SK-N-SH (cell line): ENCODE measurements around the gene PITPNM3. TPM values are rescaled to one million over a fixed set of nuclear protein-coding genes. Genes with fewer than 3 reads are reported as not detected.

Source experiments
- CTCF ChIA-PET: fragments of 300-600, 350-600 bp; formaldehyde crosslinking; extraction: SDS; loops from one replicate; lab custom pipeline; 2021; lab: Yijun Ruan, JAX
- POLR2A ChIA-PET: fragments of 350-600 bp; sonication (Branson Sonifier 250); formaldehyde crosslinking; extraction: SDS; loops from one replicate; lab custom pipeline; 2020; ENCODE audit warnings: antibody characterized with exemption, inconsistent platforms; lab: Yijun Ruan, JAX
- DNase-seq: peaks from one replicate; pipeline ENCODE4 v3.0.0; 2012
- H2AFZ ChIP-seq: fragments of 200-600 bp; sonication (generic); 2 replicates; pipeline ENCODE4 v1.8.1; 2016; ENCODE audit warnings: antibody characterized with exemption, mild to moderate bottlenecking, low read depth
- H3F3A ChIP-seq: fragments of 200-600 bp; sonication (generic); replicated peaks from 2 replicates; pipeline ENCODE3; 2016; ENCODE audit warnings: antibody characterized with exemption, mild to moderate bottlenecking; ENCODE audit not compliant: insufficient read depth
- H3K27ac ChIP-seq, 2 experiments: fragments of 200-500 bp in 1 of 2; fragments of 200-600 bp in 1 of 2; sonication (Bioruptor generic) in 1 of 2; sonication (generic), shearing (Covaris generic) in 1 of 2; 2 replicates each; pipeline versions ENCODE4 v1.5.1 to v1.6.1; 2014 to 2016; ENCODE audit warnings: low read depth in 2 of 2, inconsistent platforms in 1 of 2, low read length in 1 of 2, mild to moderate bottlenecking in 1 of 2, mixed read lengths in 1 of 2
- H3K27me3 ChIP-seq: fragments of 200-600 bp; sonication (generic), shearing (Covaris generic); 2 replicates; pipeline ENCODE4 v1.6.1; 2016; ENCODE audit warnings: mixed run types; ENCODE audit not compliant: insufficient read depth
- H3K36me3 ChIP-seq, 2 experiments: fragments of 200-500 bp in 1 of 2; fragments of 200-600 bp in 1 of 2; sonication (Bioruptor generic) in 1 of 2; sonication (generic) in 1 of 2; replicated peaks in 1 of 2; 2 replicates each; pipeline versions ENCODE3 to v1.5.1; 2014 to 2016; ENCODE audit warnings: low read length in 1 of 2, mild to moderate bottlenecking in 1 of 2; ENCODE audit not compliant: insufficient read depth in 2 of 2, control insufficient read depth in 1 of 2
- H3K4me1 ChIP-seq, 2 experiments: fragments of 200-500 bp in 1 of 2; fragments of 200-600 bp in 1 of 2; sonication (Bioruptor generic) in 1 of 2; sonication (generic), shearing (Covaris generic) in 1 of 2; 2 replicates each; pipeline versions ENCODE4 v1.5.1 to v1.6.1; 2014 to 2016; ENCODE audit warnings: low read depth in 1 of 2, low read length in 1 of 2, mixed run types in 1 of 2; ENCODE audit not compliant: insufficient read depth in 2 of 2, control insufficient read depth in 1 of 2
- H3K4me2 ChIP-seq: fragments of 200-600 bp; sonication (generic), shearing (Covaris generic); 2 replicates; pipeline ENCODE4 v1.6.1; 2017; ENCODE audit warnings: mixed run types
- H3K4me3 ChIP-seq, 2 experiments: fragments of 200-500 bp in 1 of 2; fragments of 200-600 bp in 1 of 2; sonication (Bioruptor generic) in 1 of 2; sonication (generic), shearing (Covaris generic) in 1 of 2; 2 replicates each; pipeline versions ENCODE4 v1.5.1 to v1.8.1; 2014 to 2016; ENCODE audit warnings: low read depth in 2 of 2, inconsistent platforms in 1 of 2, low read length in 1 of 2, mild to moderate bottlenecking in 1 of 2, mixed read lengths in 1 of 2, moderate library complexity in 1 of 2
- H3K79me2 ChIP-seq: fragments of 200-600 bp; sonication (generic); 2 replicates; pipeline ENCODE4 v1.8.1; 2017; ENCODE audit warnings: mild to moderate bottlenecking; ENCODE audit not compliant: insufficient read depth
- H3K9ac ChIP-seq: fragments of 200-600 bp; sonication (generic); 2 replicates; pipeline ENCODE4 v1.6.1; 2017; ENCODE audit warnings: mixed run types
- H3K9me2 ChIP-seq: fragments of 200-600 bp; sonication (generic); 2 replicates; pipeline ENCODE4 v1.6.1; 2017; ENCODE audit warnings: mixed run types
- H3K9me3 ChIP-seq: fragments of 200-600 bp; sonication (generic); 2 replicates; pipeline ENCODE4 v1.6.1; 2017; ENCODE audit warnings: mixed run types, mild to moderate bottlenecking, moderate library complexity
- H4K20me1 ChIP-seq: fragments of 200-600 bp; sonication (generic); 2 replicates; pipeline ENCODE4 v1.6.1; 2017; ENCODE audit warnings: mild to moderate bottlenecking, mixed run types; ENCODE audit not compliant: insufficient read depth
- GATA2 ChIP-seq: sonication (generic); formaldehyde crosslinking; IDR thresholded peaks from 2 replicates; pipeline ENCODE4 v1.5.0; 2020; ENCODE audit warnings: mild to moderate bottlenecking, missing genetic modification reagents
- JUND ChIP-seq: IDR thresholded peaks from 2 replicates; pipeline ENCODE4 v1.4.0; 2012
- MEF2A ChIP-seq: IDR thresholded peaks from 2 replicates; pipeline ENCODE4 v1.4.0; 2012; ENCODE audit warnings: low read depth, borderline replicate concordance
- NFIC ChIP-seq: IDR thresholded peaks from 2 replicates; pipeline ENCODE4 v1.4.0; 2012; ENCODE audit warnings: borderline replicate concordance
- RAD21 ChIP-seq: IDR thresholded peaks from 2 replicates; pipeline ENCODE4 v1.6.1; 2012; ENCODE audit warnings: mild to moderate bottlenecking, low read length
- RXRA ChIP-seq: IDR thresholded peaks from 2 replicates; pipeline ENCODE4 v1.4.0; 2012; ENCODE audit warnings: low read depth, mild to moderate bottlenecking, borderline replicate concordance
- SIN3A ChIP-seq: IDR thresholded peaks from 2 replicates; pipeline ENCODE4 v1.6.1; 2012; ENCODE audit warnings: low read depth, mild to moderate bottlenecking, low read length, moderate library complexity, borderline replicate concordance
- SMC3 ChIP-seq: IDR thresholded peaks from 2 replicates; pipeline ENCODE4 v1.6.1; 2012; ENCODE audit warnings: low read depth, low read length, improper control_type of control experiment
- TAF1 ChIP-seq: IDR thresholded peaks from 2 replicates; pipeline ENCODE4 v1.6.1; 2012; ENCODE audit warnings: low read depth, mild to moderate bottlenecking, low read length, moderate library complexity, borderline replicate concordance
- TCF12 ChIP-seq: IDR thresholded peaks from 2 replicates; pipeline ENCODE4 v1.4.0; 2012
- YY1 ChIP-seq: IDR thresholded peaks from 2 replicates; pipeline ENCODE4 v1.4.0; 2012; ENCODE audit warnings: low read depth, mild to moderate bottlenecking
- WGBS: methylation state at CpG from one replicate; pipeline ENCODE4 v1.1.6; 2017; ENCODE audit warnings: low lambda C conversion rate; 5-methylcytosine and 5-hydroxymethylcytosine counted together
- polyA plus RNA-seq, 3 experiments: library from polyadenylated mRNA; depleted of rRNA; stranded (reverse); fragments of >200 nt; gene quantifications; 2 replicates each; pipeline ENCODE4 v1.2.3, GENCODE V29; 2012
- TF ChIP-seq, protein P1 (sequence below): IDR thresholded peaks from 2 replicates; pipeline ENCODE4; 2012
- TF ChIP-seq, protein P2 (sequence below): IDR thresholded peaks from 2 replicates; pipeline ENCODE4 v1.4.0; 2012; ENCODE audit warnings: low read depth, borderline replicate concordance
- TF ChIP-seq, protein P3 (sequence below): fragments of 150-350 bp; IDR thresholded peaks from 2 replicates; pipeline ENCODE4 v1.6.1; 2016; ENCODE audit warnings: mild to moderate bottlenecking, low read depth, low read length
- TF ChIP-seq, protein P4 (sequence below): fragments of 200-600 bp; sonication (generic); IDR thresholded peaks from 2 replicates; pipeline ENCODE4 v1.6.1; 2017; ENCODE audit warnings: antibody characterized with exemption, mild to moderate bottlenecking, moderate library complexity
- TF ChIP-seq, protein P5 (sequence below): IDR thresholded peaks from 2 replicates; pipeline ENCODE4 v1.6.1; 2012; ENCODE audit warnings: mild to moderate bottlenecking, low read depth, low read length, moderate library complexity

PITPNM3 gene
- polyA plus RNA-seq, 1 of the 3 experiments (the other 2 are of a cell fraction): 0.82 TPM

DNA sequence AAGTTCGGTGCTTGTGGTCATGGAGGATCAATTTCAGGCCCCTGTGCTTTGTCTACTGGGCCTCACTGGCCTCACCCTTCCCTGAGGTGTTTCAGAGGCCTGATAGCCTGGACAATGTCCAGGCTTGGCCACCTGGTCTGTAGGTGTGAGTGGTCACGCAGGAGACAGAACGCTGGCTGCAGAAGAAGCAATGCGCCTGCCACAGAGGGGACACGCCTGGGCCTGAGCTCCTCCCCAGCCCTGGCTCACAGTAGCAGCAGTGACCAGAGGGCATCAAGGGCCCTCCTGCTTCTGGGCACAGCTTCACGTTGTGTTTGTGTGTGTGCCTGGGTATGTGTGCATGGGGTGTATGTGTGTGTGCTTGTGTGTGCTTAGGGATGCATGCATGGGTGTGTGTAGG is 1.9 kb upstream of the PITPNM3 start:
- POLR2A ChIA-PET: interaction anchor here (0.8 kb wide), 1 partner anchor 85 kb away, joined by 4 read pairs; no protein-coding TSS in a partner anchor

DNA sequence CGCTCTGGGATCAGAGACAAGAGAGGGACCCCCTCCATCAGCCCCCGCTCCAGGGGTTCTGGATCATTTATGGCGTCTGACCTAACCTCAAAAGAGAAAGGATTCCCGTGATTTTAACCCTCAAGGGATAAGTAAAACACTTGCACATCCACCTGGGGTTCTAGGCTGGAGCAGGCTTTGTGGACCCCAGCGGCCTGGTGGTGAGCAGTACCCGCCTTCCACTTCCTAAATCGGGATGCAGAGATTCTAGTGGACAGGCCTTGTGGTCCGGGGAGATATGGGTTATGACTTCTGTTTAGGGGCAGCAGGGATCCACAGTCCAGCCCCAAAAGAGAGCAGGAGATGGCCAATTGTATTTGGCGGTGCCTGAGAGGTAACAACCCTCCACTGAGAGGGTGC is 684 bp upstream of the PITPNM3 start:
- H3K4me1 ChIP-seq: peaks cover 0 to 9% of the 10 kb centered on the region in 2 experiments; a peak in 1 of 4 replicates
- H3K36me3 ChIP-seq: no peaks in the 10 kb centered on the region
- H3K4me2 ChIP-seq: no peak overlapping the region
- H3K9me2 ChIP-seq: no peaks in the 10 kb centered on the region
- H3K27me3 ChIP-seq: no peaks in the 10 kb centered on the region
- DNase-seq: no peak
- CTCF ChIA-PET: no interaction called here
- H4K20me1 ChIP-seq: no peaks in the 10 kb centered on the region
- no peak overlapping the region for H3K4me3 ChIP-seq
- peaks cover 6% of the 10 kb centered on the region for H3F3A ChIP-seq
- no peak overlapping the region for H2AFZ ChIP-seq
- WGBS: 69% methylated on average over 5 of the region's 9 CpGs
- no peak overlapping the region for H3K9ac ChIP-seq
- POLR2A ChIA-PET: no interaction called here
- no peaks in the 10 kb centered on the region for H3K9me3 ChIP-seq
- no peaks in the 10 kb centered on the region for H3K79me2 ChIP-seq
- no peak overlapping the region for H3K27ac ChIP-seq
- TF ChIP-seq, protein P1, sequence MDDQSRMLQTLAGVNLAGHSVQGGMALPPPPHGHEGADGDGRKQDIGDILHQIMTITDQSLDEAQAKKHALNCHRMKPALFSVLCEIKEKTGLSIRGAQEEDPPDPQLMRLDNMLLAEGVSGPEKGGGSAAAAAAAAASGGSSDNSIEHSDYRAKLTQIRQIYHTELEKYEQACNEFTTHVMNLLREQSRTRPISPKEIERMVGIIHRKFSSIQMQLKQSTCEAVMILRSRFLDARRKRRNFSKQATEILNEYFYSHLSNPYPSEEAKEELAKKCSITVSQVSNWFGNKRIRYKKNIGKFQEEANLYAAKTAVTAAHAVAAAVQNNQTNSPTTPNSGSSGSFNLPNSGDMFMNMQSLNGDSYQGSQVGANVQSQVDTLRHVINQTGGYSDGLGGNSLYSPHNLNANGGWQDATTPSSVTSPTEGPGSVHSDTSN: no peak
- no peak for TF ChIP-seq SIN3A
- TF ChIP-seq, protein P2, sequence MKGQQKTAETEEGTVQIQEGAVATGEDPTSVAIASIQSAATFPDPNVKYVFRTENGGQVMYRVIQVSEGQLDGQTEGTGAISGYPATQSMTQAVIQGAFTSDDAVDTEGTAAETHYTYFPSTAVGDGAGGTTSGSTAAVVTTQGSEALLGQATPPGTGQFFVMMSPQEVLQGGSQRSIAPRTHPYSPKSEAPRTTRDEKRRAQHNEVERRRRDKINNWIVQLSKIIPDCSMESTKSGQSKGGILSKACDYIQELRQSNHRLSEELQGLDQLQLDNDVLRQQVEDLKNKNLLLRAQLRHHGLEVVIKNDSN: no peak
- TF ChIP-seq, protein P3, sequence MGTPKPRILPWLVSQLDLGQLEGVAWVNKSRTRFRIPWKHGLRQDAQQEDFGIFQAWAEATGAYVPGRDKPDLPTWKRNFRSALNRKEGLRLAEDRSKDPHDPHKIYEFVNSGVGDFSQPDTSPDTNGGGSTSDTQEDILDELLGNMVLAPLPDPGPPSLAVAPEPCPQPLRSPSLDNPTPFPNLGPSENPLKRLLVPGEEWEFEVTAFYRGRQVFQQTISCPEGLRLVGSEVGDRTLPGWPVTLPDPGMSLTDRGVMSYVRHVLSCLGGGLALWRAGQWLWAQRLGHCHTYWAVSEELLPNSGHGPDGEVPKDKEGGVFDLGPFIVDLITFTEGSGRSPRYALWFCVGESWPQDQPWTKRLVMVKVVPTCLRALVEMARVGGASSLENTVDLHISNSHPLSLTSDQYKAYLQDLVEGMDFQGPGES: no peak
- TF ChIP-seq RXRA: no peak
- TF ChIP-seq, protein P4, sequence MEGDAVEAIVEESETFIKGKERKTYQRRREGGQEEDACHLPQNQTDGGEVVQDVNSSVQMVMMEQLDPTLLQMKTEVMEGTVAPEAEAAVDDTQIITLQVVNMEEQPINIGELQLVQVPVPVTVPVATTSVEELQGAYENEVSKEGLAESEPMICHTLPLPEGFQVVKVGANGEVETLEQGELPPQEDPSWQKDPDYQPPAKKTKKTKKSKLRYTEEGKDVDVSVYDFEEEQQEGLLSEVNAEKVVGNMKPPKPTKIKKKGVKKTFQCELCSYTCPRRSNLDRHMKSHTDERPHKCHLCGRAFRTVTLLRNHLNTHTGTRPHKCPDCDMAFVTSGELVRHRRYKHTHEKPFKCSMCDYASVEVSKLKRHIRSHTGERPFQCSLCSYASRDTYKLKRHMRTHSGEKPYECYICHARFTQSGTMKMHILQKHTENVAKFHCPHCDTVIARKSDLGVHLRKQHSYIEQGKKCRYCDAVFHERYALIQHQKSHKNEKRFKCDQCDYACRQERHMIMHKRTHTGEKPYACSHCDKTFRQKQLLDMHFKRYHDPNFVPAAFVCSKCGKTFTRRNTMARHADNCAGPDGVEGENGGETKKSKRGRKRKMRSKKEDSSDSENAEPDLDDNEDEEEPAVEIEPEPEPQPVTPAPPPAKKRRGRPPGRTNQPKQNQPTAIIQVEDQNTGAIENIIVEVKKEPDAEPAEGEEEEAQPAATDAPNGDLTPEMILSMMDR: no peak
- TF ChIP-seq JUND: no peak
- TF ChIP-seq, protein P5, sequence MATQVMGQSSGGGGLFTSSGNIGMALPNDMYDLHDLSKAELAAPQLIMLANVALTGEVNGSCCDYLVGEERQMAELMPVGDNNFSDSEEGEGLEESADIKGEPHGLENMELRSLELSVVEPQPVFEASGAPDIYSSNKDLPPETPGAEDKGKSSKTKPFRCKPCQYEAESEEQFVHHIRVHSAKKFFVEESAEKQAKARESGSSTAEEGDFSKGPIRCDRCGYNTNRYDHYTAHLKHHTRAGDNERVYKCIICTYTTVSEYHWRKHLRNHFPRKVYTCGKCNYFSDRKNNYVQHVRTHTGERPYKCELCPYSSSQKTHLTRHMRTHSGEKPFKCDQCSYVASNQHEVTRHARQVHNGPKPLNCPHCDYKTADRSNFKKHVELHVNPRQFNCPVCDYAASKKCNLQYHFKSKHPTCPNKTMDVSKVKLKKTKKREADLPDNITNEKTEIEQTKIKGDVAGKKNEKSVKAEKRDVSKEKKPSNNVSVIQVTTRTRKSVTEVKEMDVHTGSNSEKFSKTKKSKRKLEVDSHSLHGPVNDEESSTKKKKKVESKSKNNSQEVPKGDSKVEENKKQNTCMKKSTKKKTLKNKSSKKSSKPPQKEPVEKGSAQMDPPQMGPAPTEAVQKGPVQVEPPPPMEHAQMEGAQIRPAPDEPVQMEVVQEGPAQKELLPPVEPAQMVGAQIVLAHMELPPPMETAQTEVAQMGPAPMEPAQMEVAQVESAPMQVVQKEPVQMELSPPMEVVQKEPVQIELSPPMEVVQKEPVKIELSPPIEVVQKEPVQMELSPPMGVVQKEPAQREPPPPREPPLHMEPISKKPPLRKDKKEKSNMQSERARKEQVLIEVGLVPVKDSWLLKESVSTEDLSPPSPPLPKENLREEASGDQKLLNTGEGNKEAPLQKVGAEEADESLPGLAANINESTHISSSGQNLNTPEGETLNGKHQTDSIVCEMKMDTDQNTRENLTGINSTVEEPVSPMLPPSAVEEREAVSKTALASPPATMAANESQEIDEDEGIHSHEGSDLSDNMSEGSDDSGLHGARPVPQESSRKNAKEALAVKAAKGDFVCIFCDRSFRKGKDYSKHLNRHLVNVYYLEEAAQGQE: no peak

More for the DNA sequence above, 1.9 kb upstream of the PITPNM3 start:
- H2AFZ ChIP-seq: no peak overlapping the region
- H4K20me1 ChIP-seq: no peaks in the 10 kb centered on the region
- H3K9me3 ChIP-seq: no peaks in the 10 kb centered on the region
- no peak overlapping the region for H3K27ac ChIP-seq
- no peak overlapping the region for H3K9ac ChIP-seq
- no peak overlapping the region for H3K4me3 ChIP-seq
- no peaks in the 10 kb centered on the region for H3K79me2 ChIP-seq
- CTCF ChIA-PET: interaction anchor here (1.0 to 1.1 kb wide), 2 partner anchors 18 to 85 kb away, joined by 3 read pairs; no protein-coding TSS in a partner anchor
- TF ChIP-seq, protein P3: no peak
- TF ChIP-seq TCF12 (no peak), NFIC (no peak), RAD21 (no peak), TAF1 (no peak), GATA2 (CRISPR knock-in tag) (no peak), SMC3 (no peak), RXRA (no peak), JUND (no peak), MEF2A (no peak), YY1 (no peak)
- TF ChIP-seq, protein P1: no peak
- no peaks in the 10 kb centered on the region for H3K9me2 ChIP-seq
- H3K36me3 ChIP-seq: no peaks in the 10 kb centered on the region
- no peaks in the 10 kb centered on the region for H3K27me3 ChIP-seq
- no peak for DNase-seq
- H3K4me1 ChIP-seq: peaks cover 0 to 9% of the 10 kb centered on the region in 2 experiments; a peak in 1 of 4 replicates
- WGBS: 100% methylated on average over 1 of the region's 6 CpGs
- peaks cover 6% of the 10 kb centered on the region for H3F3A ChIP-seq
- no peak overlapping the region for H3K4me2 ChIP-seq
